ENCODE data around the gene SPTBN1. TPM values are rescaled to one million over a fixed set of nuclear protein-coding genes. Genes with fewer than 3 reads are reported as not detected.

Gene SPTBN1
- total RNA-seq, 1 experiment from 2014 or later = 146 TPM

DNA sequence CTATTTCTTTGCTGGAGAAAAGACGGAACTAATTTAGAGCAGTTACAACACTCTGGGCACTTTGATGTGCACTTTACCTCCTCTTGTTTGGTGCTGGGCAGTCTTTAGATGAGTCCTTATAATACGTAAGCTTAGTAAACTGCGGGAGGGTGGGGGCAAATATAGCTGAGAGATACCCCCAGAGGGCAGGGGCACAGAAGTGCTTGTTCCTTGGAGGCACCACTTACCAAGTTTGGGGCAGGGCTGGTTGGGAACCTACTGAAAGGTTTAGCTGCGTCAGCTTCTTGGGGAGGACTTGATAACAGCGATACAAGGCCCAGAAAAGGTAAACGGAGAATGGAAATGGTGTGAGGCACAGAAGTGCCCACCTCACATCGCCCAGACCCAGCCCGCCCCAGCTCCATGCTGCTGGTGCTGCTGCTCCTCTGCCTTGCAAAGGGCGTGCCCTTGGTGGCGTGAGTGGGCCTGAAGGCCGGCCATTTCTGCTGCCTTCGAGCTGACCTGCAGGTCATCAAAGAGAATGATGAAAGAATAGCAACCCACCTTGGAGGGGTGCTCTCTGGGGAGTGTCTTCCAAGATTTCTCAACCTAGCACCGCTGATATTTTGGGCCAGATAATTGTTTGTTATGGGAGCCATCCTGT, 139.2 kb downstream of the SPTBN1 start:
- no TSS peak for BruUV-seq (replicated peaks)
- H3K4me3 ChIP-seq (ENCODE audit: low read depth, low read length, poor library complexity, severe bottlenecking) = no peak overlapping the region
- intact Hi-C loops (cut with micrococcal nuclease; ENCODE audit: unreplicated experiment) = no loop called here
- ChIA-PET CTCF (no interaction called here), POLR2A (ENCODE audit: low non-redundant PET) (no interaction called here)
- H3K4me1 ChIP-seq (ENCODE audit: insufficient read depth, low read length, poor library complexity, severe bottlenecking) = peaks cover 31% of the 10 kb centered on the region
- H3K27ac ChIP-seq (ENCODE audit: low read depth, low read length, poor library complexity, severe bottlenecking) = peak overlapping the region; percentile 43
- H3K27me3 ChIP-seq (replicated peaks; ENCODE audit: insufficient read depth, low read depth, low read length, poor library complexity) = no peaks in the 10 kb centered on the region
- H3K9me3 ChIP-seq (ENCODE audit: low read depth, low read length, poor library complexity, severe bottlenecking) = no peaks in the 10 kb centered on the region
- DNase-seq (ENCODE audit: low spot score) = no peak
- TF ChIP-seq EZH2 (IDR thresholded peaks at IDR 0.05; ENCODE audit: borderline replicate concordance, low read depth, low read length, poor library complexity, severe bottlenecking) = no peak
- TF ChIP-seq CTCF (conservative IDR thresholded peaks at IDR 0.05; ENCODE audit: low read depth, low read length) = no peak
- peaks cover 7% of the 10 kb centered on the region for H3K36me3 ChIP-seq (ENCODE audit: insufficient read depth, low read length, poor library complexity, severe bottlenecking)

- peaks cover 7% of the 10 kb centered on the region for H3K36me3 ChIP-seq (ENCODE audit: insufficient read depth, low read length, poor library complexity, severe bottlenecking)
- TF ChIP-seq CTCF (conservative IDR thresholded peaks at IDR 0.05; ENCODE audit: low read depth, low read length) = no peak
- no peak for TF ChIP-seq EZH2 (IDR thresholded peaks at IDR 0.05; ENCODE audit: borderline replicate concordance, low read depth, low read length, poor library complexity, severe bottlenecking)
- DNase-seq (ENCODE audit: low spot score) = peak; percentile 74
- CTCF ChIA-PET = no interaction called here
- no peak overlapping the region for H3K4me3 ChIP-seq (ENCODE audit: low read depth, low read length, poor library complexity, severe bottlenecking)
- peaks cover 23% of the 10 kb centered on the region for H3K4me1 ChIP-seq (ENCODE audit: insufficient read depth, low read length, poor library complexity, severe bottlenecking)
- no peaks in the 10 kb centered on the region for H3K27me3 ChIP-seq (replicated peaks; ENCODE audit: insufficient read depth, low read depth, low read length, poor library complexity)
- peak overlapping the region; percentile 43 for H3K27ac ChIP-seq (ENCODE audit: low read depth, low read length, poor library complexity, severe bottlenecking)
- no peaks in the 10 kb centered on the region for H3K9me3 ChIP-seq (ENCODE audit: low read depth, low read length, poor library complexity, severe bottlenecking)
- intact Hi-C loops (cut with micrococcal nuclease; ENCODE audit: unreplicated experiment) = no loop called here
- POLR2A ChIA-PET (ENCODE audit: low non-redundant PET) = no interaction called here
- BruUV-seq (replicated peaks) = no TSS peak
These were observed 140.1 kb downstream of the SPTBN1 start for GRCh38 chr2:54595999-54596902.

GRCh38 chr2:54597153-54597848, 141.2 kb downstream of the SPTBN1 start:
- POLR2A ChIA-PET (ENCODE audit: low non-redundant PET) = no interaction called here
- BruUV-seq (replicated peaks) = no TSS peak

More at GRCh38 chr2:54597153-54597848, 141.2 kb downstream of the SPTBN1 start:
- peaks cover 7% of the 10 kb centered on the region for H3K36me3 ChIP-seq (ENCODE audit: insufficient read depth, low read length, poor library complexity, severe bottlenecking)
- no peak for DNase-seq (ENCODE audit: low spot score)
- H3K4me3 ChIP-seq (ENCODE audit: low read depth, low read length, poor library complexity, severe bottlenecking) = no peak overlapping the region
- H3K27ac ChIP-seq (ENCODE audit: low read depth, low read length, poor library complexity, severe bottlenecking) = peak overlapping the region; percentile 43
- peaks cover 23% of the 10 kb centered on the region for H3K4me1 ChIP-seq (ENCODE audit: insufficient read depth, low read length, poor library complexity, severe bottlenecking)
- H3K27me3 ChIP-seq (replicated peaks; ENCODE audit: insufficient read depth, low read depth, low read length, poor library complexity) = no peaks in the 10 kb centered on the region
- intact Hi-C loops (cut with micrococcal nuclease; ENCODE audit: unreplicated experiment) = no loop called here
- CTCF ChIA-PET = no interaction called here
- H3K9me3 ChIP-seq (ENCODE audit: low read depth, low read length, poor library complexity, severe bottlenecking) = no peaks in the 10 kb centered on the region
- TF ChIP-seq CTCF (conservative IDR thresholded peaks at IDR 0.05; ENCODE audit: low read depth, low read length) = no peak
- no peak for TF ChIP-seq EZH2 (IDR thresholded peaks at IDR 0.05; ENCODE audit: borderline replicate concordance, low read depth, low read length, poor library complexity, severe bottlenecking)

All from A673 (cell line).